ENCODE measurements around the gene CTLA4. TPM values are rescaled to one million over a fixed set of nuclear protein-coding genes. Genes with fewer than 3 reads are reported as not detected.

Gene CTLA4
- total RNA-seq, 3 donors from 2014 or later = 0.64 to 1.8 (median 0.98) TPM

GRCh38 chr2:203913947-203914346 is 46.4 kb downstream of the CTLA4 start:
- Histone ChIP-seq H3K27me3 (no peaks in the 10 kb centered on the region), H3K9me3 (no peaks in the 10 kb centered on the region)
- intact Hi-C loops (cut with DNase I; ENCODE audit: low total_unique reads) = no loop called here

GRCh38 chr2:203914546-203915182 is 47.1 kb downstream of the CTLA4 start:
- H3K36me3 ChIP-seq = no peaks in the 10 kb centered on the region
- intact Hi-C loops (cut with DNase I; ENCODE audit: low total_unique reads) = no loop called here
- no peak for DNase-seq (ENCODE audit: low spot score in 2 of 2)
- TF ChIP-seq CTCF (IDR thresholded peaks at IDR 0.05) (no peak), POLR2AphosphoS5 (IDR thresholded peaks at IDR 0.05) (no peak), POLR2A (IDR thresholded peaks at IDR 0.05) (no peak)
- peak overlapping the region in 1 of 3 donors; percentile 22 for H3K4me3 ChIP-seq
- H3K9me3 ChIP-seq = no peaks in the 10 kb centered on the region
- H3K4me1 ChIP-seq = no peaks in the 10 kb centered on the region
- no peaks in the 10 kb centered on the region for H3K27me3 ChIP-seq
- H3K27ac ChIP-seq = peak overlapping the region in 1 of 2 donors; percentile 59

More at GRCh38 chr2:203913947-203914346, 46.4 kb downstream of the CTLA4 start:
- DNase-seq (ENCODE audit: low spot score in 2 of 2) = no peak
- Histone ChIP-seq H3K36me3 (no peaks in the 10 kb centered on the region), H3K4me3 (no peak overlapping the region), H3K4me1 (no peaks in the 10 kb centered on the region), H3K27ac (no peak overlapping the region)
- no peak for TF ChIP-seq POLR2A (IDR thresholded peaks at IDR 0.05)
- no peak for TF ChIP-seq CTCF (IDR thresholded peaks at IDR 0.05)
- TF ChIP-seq POLR2AphosphoS5 (IDR thresholded peaks at IDR 0.05) = no peak

GRCh38 chr2:203915256-203915655 is 47.7 kb downstream of the CTLA4 start:
- TF ChIP-seq CTCF (IDR thresholded peaks at IDR 0.05) (no peak), POLR2AphosphoS5 (IDR thresholded peaks at IDR 0.05) (no peak), POLR2A (IDR thresholded peaks at IDR 0.05) (no peak)
- no peaks in the 10 kb centered on the region for H3K9me3 ChIP-seq
- no peaks in the 10 kb centered on the region for H3K4me1 ChIP-seq
- no peak for DNase-seq (ENCODE audit: low spot score in 2 of 2)
- H3K27me3 ChIP-seq = no peaks in the 10 kb centered on the region
- H3K4me3 ChIP-seq = peak overlapping the region in 2 of 3 donors; percentile 22 to 26
- H3K36me3 ChIP-seq = no peaks in the 10 kb centered on the region
- H3K27ac ChIP-seq = peak overlapping the region in 1 of 2 donors; percentile 59
- intact Hi-C loops (cut with DNase I; ENCODE audit: low total_unique reads) = no loop called here

GRCh38 chr2:203916756-203917155 is 49.2 kb downstream of the CTLA4 start:
- intact Hi-C loops (cut with DNase I; ENCODE audit: low total_unique reads) = no loop called here
- Histone ChIP-seq H3K4me1 (no peaks in the 10 kb centered on the region), H3K27me3 (no peaks in the 10 kb centered on the region)

More at GRCh38 chr2:203916756-203917155, 49.2 kb downstream of the CTLA4 start:
- DNase-seq (ENCODE audit: low spot score in 2 of 2) = no peak
- H3K36me3 ChIP-seq = no peaks in the 10 kb centered on the region
- no peaks in the 10 kb centered on the region for H3K9me3 ChIP-seq
- H3K4me3 ChIP-seq = no peak overlapping the region
- H3K27ac ChIP-seq = no peak overlapping the region
- TF ChIP-seq POLR2A (IDR thresholded peaks at IDR 0.05) (no peak), CTCF (IDR thresholded peaks at IDR 0.05) (no peak), POLR2AphosphoS5 (IDR thresholded peaks at IDR 0.05) (no peak)
